GM12873 (cell line): ENCODE results near the gene XKR7.

Experiments used
- CTCF ChIP-seq: IDR thresholded peaks from 2 replicates; pipeline ENCODE4 v1.5.1; 2012; ENCODE audit warnings: low read depth, mild to moderate bottlenecking, moderate library complexity, low read length, control low read depth; ENCODE audit not compliant: insufficient read depth; ENCODE audit errors: missing control alignments

Gene XKR7

GRCh38 chr20:31967830-31968249, at the start of gene XKR7:
TSS of gene XKR7 (plus strand) at chr20:31968151. CDS start at chr20:31968176, 25 bp downstream.
- TF ChIP-seq CTCF = no peak

GRCh38 chr20:31918466-31919105, 49.4 kb upstream of the XKR7 start:
- no peak for TF ChIP-seq CTCF

- no peak for TF ChIP-seq CTCF
Observed at GRCh38 chr20:31919410-31920155, 48.4 kb upstream of the XKR7 start.

- no peak for TF ChIP-seq CTCF
Observed at GRCh38 chr20:31920275-31920855, 47.6 kb upstream of the XKR7 start.

GRCh38 chr20:31922181-31922580, 45.8 kb upstream of the XKR7 start:
- TF ChIP-seq CTCF = no peak

GRCh38 chr20:31922588-31922987, 45.4 kb upstream of the XKR7 start:
- TF ChIP-seq CTCF = no peak
